B cell (primary cell): ENCODE data around the gene MET. TPM values are rescaled to one million over a fixed set of nuclear protein-coding genes. Genes with fewer than 3 reads are reported as not detected.

Source experiments
- ATAC-seq: fragments of 200-7000 bp; cut with Tn5 transposase; one replicate; pipeline ENCODE4 v1.10.0; 2021; ENCODE audit warnings: low read depth, mild to moderate bottlenecking, moderate number of reproducible peaks, moderate library complexity
- CTCF ChIA-PET: fragments of 350-600 bp; sonication (Branson Sonifier 250); formaldehyde crosslinking; loops from one replicate; lab custom pipeline; 2021; ENCODE audit warnings: antibody characterized with exemption, inconsistent platforms; lab: Charles Lee
- POLR2A ChIA-PET: fragments of 350-600 bp; sonication (Branson Sonifier 250); formaldehyde crosslinking; loops from one replicate; lab custom pipeline; 2021; ENCODE audit warnings: antibody characterized with exemption; lab: Charles Lee
- DNase-seq: peaks from one replicate; pipeline ENCODE4 v3.0.0; 2013
- H2AFZ ChIP-seq: 2 replicates; pipeline ENCODE4 v1.6.1; 2012; ENCODE audit warnings: mild to moderate bottlenecking, low read depth, low read length; ENCODE audit not compliant: insufficient read depth, poor library complexity, severe bottlenecking
- H3K27ac ChIP-seq, 2 donors: 1 replicate in 1 of 2; 2 replicates in 1 of 2; pipeline ENCODE4 v1.5.1; 2012 to 2013; ENCODE audit warnings: low read length in 2 of 2, mild to moderate bottlenecking in 2 of 2, moderate library complexity in 1 of 2
- H3K27me3 ChIP-seq, 4 experiments: fragments of 200-600 bp in 1 of 4; sonication (generic) in 1 of 4; replicated peaks in 1 of 4; 1 replicate in 2 of 4; 2 replicates in 2 of 4; pipeline versions ENCODE4 v1.6.1 to v1.7.0; 2013 to 2016; ENCODE audit warnings: low read length in 3 of 4, mild to moderate bottlenecking in 2 of 4, mixed read lengths in 1 of 4, moderate library complexity in 1 of 4; ENCODE audit not compliant: insufficient read depth in 4 of 4, control insufficient read depth in 3 of 4; ENCODE audit errors: control extremely low read depth in 1 of 4
- H3K36me3 ChIP-seq, 2 experiments: replicated peaks in 1 of 2; 1 replicate in 1 of 2; 2 replicates in 1 of 2; pipeline versions ENCODE4 v1.6.1 to v1.7.1; 2013; ENCODE audit warnings: low read length in 1 of 2; ENCODE audit not compliant: insufficient read depth in 2 of 2, control insufficient read depth in 1 of 2; ENCODE audit errors: control extremely low read depth in 1 of 2, extremely low read depth in 1 of 2
- H3K4me1 ChIP-seq, 2 donors: fragments of 200-600 bp in 1 of 2; sonication (generic) in 1 of 2; 1 replicate in 1 of 2; 2 replicates in 1 of 2; pipeline versions ENCODE4 v1.5.1 to v1.6.1; 2013 to 2017; ENCODE audit warnings: low read length in 2 of 2; ENCODE audit not compliant: control insufficient read depth in 2 of 2, insufficient read depth in 2 of 2
- H3K4me2 ChIP-seq: replicated peaks from 2 replicates; pipeline ENCODE3; 2012; ENCODE audit warnings: mild to moderate bottlenecking, low read depth, low read length; ENCODE audit not compliant: poor library complexity, severe bottlenecking
- H3K4me3 ChIP-seq, 5 experiments: fragments of 200-600 bp in 1 of 5; sonication (generic) in 1 of 5; 1 replicate in 3 of 5; 2 replicates in 2 of 5; pipeline versions ENCODE4 v1.5.1 to v1.7.0; 2011 to 2016; ENCODE audit warnings: low read length in 4 of 5, mild to moderate bottlenecking in 4 of 5, low read depth in 2 of 5, control low read depth in 1 of 5, moderate library complexity in 1 of 5; ENCODE audit not compliant: insufficient read depth in 1 of 5; ENCODE audit errors: control extremely low read depth in 1 of 5, extremely low read depth in 1 of 5
- H3K79me2 ChIP-seq: fragments of 200-600 bp; sonication (generic); one replicate; pipeline ENCODE4 v1.6.0; 2016; ENCODE audit warnings: low read length; ENCODE audit not compliant: control insufficient read depth, insufficient read depth
- H3K9ac ChIP-seq: fragments of 200-600 bp; sonication (generic); 2 replicates; pipeline ENCODE4 v1.6.1; 2017; ENCODE audit warnings: mild to moderate bottlenecking, low read length, moderate library complexity
- H3K9me3 ChIP-seq, 3 donors: one replicate each; pipeline versions ENCODE4 v1.6.1 to v1.7.1; 2013; ENCODE audit warnings: low read length in 2 of 3; ENCODE audit not compliant: control insufficient read depth in 2 of 3, insufficient read depth in 1 of 3; ENCODE audit errors: control extremely low read depth in 1 of 3
- H4K20me1 ChIP-seq: 2 replicates; pipeline ENCODE4 v1.6.0; 2012; ENCODE audit warnings: mild to moderate bottlenecking, low read length; ENCODE audit not compliant: insufficient read depth, control insufficient read depth, poor library complexity, severe bottlenecking
- H3K27ac Mint-ChIP-seq: one replicate; pipeline ENCODE4 v1.8.0; 2021; ENCODE audit warnings: mixed read lengths
- H3K27me3 Mint-ChIP-seq: one replicate; pipeline ENCODE4 v1.8.0; 2021; ENCODE audit warnings: mixed read lengths
- H3K4me1 Mint-ChIP-seq: one replicate; pipeline ENCODE4 v1.8.0; 2021; ENCODE audit warnings: mixed read lengths
- H3K4me3 Mint-ChIP-seq: one replicate; pipeline ENCODE4 v1.8.0; 2021; ENCODE audit warnings: mixed read lengths
- H3K9me3 Mint-ChIP-seq: one replicate; pipeline ENCODE4 v1.8.0; 2022; ENCODE audit warnings: mixed read lengths; ENCODE audit not compliant: insufficient read depth
- CTCF ChIP-seq: fragments of 200-600 bp; IDR thresholded peaks from one replicate; pipeline ENCODE4 v1.8.0; 2022; ENCODE audit warnings: antibody characterized with exemption, mild to moderate bottlenecking
- EZH2 ChIP-seq: IDR thresholded peaks from 2 replicates; pipeline ENCODE4 v1.6.1; 2012; ENCODE audit warnings: borderline replicate concordance, low read depth, mild to moderate bottlenecking, moderate library complexity, low read length; ENCODE audit not compliant: insufficient read depth, poor library complexity, severe bottlenecking
- WGBS: methylation state at CpG from one replicate; pipeline ENCODE4 v1.1.5; 2013; ENCODE audit warnings: missing lambda C conversion rate; ENCODE audit not compliant: insufficient coverage; 5-methylcytosine and 5-hydroxymethylcytosine counted together
- intact Hi-C: fragments of 100-400 bp; cut with micrococcal nuclease; formaldehyde crosslinking; loops from one replicate; pipeline ENCODE4 v1.10.0; 2022
- polyA plus RNA-seq: library from polyadenylated mRNA; depleted of rRNA; stranded (reverse); fragments of >200 nt; gene quantifications from 2 replicates; pipeline ENCODE4 v1.2.3, GENCODE V29; 2012
- total RNA-seq, 2 donors: library from RNA; stranded (reverse); fragments of 120-200 nt in 1 of 2; gene quantifications; 1 replicate in 1 of 2; 2 replicates in 1 of 2; pipeline versions ENCODE4 v1.2.3 to v1.2.4, GENCODE V29; 2013 to 2022

The MET gene
- total and polyA plus RNA-seq, 2 donors (not counting 1 experiment from before 2014, with no cell fraction given), result 0.03 to 0.59 TPM

DNA sequence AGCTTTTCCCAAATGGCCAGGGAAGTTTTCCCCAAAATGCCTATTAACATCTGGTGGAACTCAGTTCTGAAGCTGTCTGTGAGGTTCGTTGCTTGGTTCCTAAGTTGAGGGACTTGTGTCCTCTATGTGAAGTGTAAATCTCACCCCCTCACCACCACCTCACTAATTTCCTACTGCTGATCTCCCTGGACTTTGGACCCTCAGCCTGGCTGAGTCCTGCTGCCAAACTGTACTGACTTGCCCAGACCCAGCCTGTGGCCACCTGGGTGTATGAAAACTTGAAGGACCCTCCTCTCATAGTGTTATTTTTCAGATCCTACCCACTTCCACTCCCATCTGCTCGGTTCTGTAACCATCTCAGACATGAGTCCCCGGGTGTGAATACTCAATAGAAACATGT lies 94.9 kb downstream of the MET start:
- no peaks in the 10 kb centered on the region for H3K79me2 ChIP-seq
- H4K20me1 ChIP-seq, result no peaks in the 10 kb centered on the region
- H3K4me1 ChIP-seq, result no peaks in the 10 kb centered on the region
- H3K9ac ChIP-seq, result no peak overlapping the region
- Mint-ChIP-seq H3K4me1 (no peaks in the 10 kb centered on the region), H3K4me3 (no peak overlapping the region), H3K27ac (no peak overlapping the region), H3K27me3 (peaks cover 11% of the 10 kb centered on the region), H3K9me3 (no peaks in the 10 kb centered on the region)
- ChIA-PET POLR2A (no interaction called here), CTCF (no interaction called here)
- H2AFZ ChIP-seq, result no peak overlapping the region
- DNase-seq (no peak), ATAC-seq (no peak)
- no peak overlapping the region for H3K4me3 ChIP-seq
- no peaks in the 10 kb centered on the region for H3K36me3 ChIP-seq
- no peak overlapping the region for H3K27ac ChIP-seq
- WGBS, result no CpG with 5 or more reads among the region's 3 CpGs
- TF ChIP-seq CTCF (no peak), EZH2 (no peak)
- H3K4me2 ChIP-seq, result no peak overlapping the region
- no peaks in the 10 kb centered on the region for H3K9me3 ChIP-seq
- intact Hi-C loops, result no loop called here
- peaks cover 0 to 6% (median 0%) of the 10 kb centered on the region in 4 experiments for H3K27me3 ChIP-seq

- WGBS, result 100% methylated on average over 2 of the region's 3 CpGs
- H3K4me2 ChIP-seq, result no peak overlapping the region
- H2AFZ ChIP-seq, result no peak overlapping the region
- Mint-ChIP-seq H3K4me3 (no peak overlapping the region), H3K9me3 (no peaks in the 10 kb centered on the region), H3K27ac (no peak overlapping the region), H3K27me3 (peaks cover 11% of the 10 kb centered on the region), H3K4me1 (no peaks in the 10 kb centered on the region)
- no peak for DNase-seq
- no peaks in the 10 kb centered on the region for H3K4me1 ChIP-seq
- H3K9ac ChIP-seq, result no peak overlapping the region
- no peaks in the 10 kb centered on the region for H4K20me1 ChIP-seq
- ATAC-seq, result no peak
- ChIA-PET POLR2A (no interaction called here), CTCF (no interaction called here)
- no peaks in the 10 kb centered on the region for H3K79me2 ChIP-seq
- H3K9me3 ChIP-seq, result no peaks in the 10 kb centered on the region
- H3K27me3 ChIP-seq, result peaks cover 0 to 11% (median 1%) of the 10 kb centered on the region in 4 experiments
- H3K27ac ChIP-seq, result no peak overlapping the region
- intact Hi-C loops, result no loop called here
- H3K4me3 ChIP-seq, result no peak overlapping the region
- H3K36me3 ChIP-seq, result no peaks in the 10 kb centered on the region
- TF ChIP-seq CTCF, result no peak
- no peak for TF ChIP-seq EZH2
Observed at GRCh38 chr7:116769546-116769945, 97.5 kb downstream of the MET start.
